Measurements from ENCODE around the gene EFCAB8.

Gene EFCAB8

GRCh38 chr20:33010674-33011449 lies 152.1 kb downstream of the EFCAB8 start:
- DNase-seq = no peak

All from DMS153 (cell line).